SIG-M5 treated with dmso at 0.1 percent for 504 hours (cell line): ENCODE data around the gene PGS1.

ENCODE experiments used
- DNase-seq: peaks from one replicate; lab custom pipeline; 2025; ENCODE audit not compliant: unreplicated experiment; lab: John Stamatoyannopoulos, UW

The PGS1 gene

DNA sequence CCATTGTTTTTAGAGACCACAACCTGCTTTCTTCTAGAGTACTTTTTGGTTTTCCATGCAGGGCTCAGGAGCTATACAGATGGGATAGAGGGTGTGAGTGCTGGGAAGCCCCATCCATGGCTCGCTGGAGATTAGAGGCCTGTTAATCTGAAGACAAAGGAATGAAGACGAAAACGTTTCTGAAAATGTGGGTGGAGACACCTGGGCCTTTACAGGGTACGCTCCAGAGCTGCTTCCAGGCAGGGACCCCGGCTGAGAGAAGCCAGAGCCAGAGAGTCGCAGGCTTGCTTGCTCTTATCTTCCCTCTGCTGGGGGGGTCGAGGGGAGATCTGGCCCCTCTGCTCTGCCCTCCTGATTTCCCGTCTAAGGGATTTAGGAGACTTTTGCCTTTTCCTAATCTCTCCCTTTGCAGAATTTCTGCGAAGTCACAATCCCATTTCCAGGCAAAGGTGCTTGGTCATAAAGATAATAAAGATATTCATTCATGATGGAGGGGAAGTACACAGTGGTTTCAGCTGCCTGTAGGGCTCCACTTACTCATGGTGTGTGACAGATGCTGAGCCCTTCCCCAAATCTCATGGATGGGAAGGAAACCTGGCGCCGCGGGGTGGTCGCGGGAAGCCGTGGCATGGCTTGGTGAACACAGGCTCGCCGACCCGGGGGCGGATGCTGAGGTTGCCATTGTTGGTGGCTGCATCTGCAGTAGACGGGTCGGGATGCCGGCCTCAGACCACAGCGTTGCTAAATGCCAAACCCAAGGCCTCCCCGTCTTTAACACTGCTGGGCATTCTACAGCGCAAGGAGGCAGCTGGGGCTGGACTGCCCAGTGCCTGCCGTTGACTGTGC is 13.8 kb upstream of the PGS1 start:
- DNase-seq, result no peak

DNA sequence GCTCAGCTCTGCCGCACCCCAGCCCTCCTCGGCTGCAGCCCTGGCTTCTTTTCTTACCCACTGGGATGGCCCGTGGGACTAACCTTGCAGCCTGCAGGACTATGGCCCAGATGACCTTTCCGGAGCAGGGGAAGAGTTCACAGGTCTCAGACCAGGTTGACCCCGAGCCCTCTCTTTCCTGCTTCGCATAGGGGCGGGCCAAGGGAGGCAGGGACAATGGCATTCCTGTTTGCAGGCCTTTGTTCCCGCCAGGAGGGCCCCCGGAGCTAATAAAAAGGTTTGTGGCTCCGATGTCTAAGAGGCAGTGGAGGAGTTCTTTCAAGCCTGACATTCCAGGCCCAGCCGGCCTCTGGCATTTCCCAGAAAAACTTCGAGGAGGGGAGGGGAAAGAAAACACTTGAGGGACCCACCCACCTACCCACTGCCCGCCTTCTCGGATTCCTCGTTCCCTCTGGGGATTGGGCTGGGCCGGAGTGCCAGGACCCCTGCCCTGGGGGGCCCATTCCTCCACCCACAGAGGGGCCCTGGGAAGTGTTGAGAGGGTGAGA is 12.8 kb upstream of the PGS1 start:
- DNase-seq, result no peak

DNA sequence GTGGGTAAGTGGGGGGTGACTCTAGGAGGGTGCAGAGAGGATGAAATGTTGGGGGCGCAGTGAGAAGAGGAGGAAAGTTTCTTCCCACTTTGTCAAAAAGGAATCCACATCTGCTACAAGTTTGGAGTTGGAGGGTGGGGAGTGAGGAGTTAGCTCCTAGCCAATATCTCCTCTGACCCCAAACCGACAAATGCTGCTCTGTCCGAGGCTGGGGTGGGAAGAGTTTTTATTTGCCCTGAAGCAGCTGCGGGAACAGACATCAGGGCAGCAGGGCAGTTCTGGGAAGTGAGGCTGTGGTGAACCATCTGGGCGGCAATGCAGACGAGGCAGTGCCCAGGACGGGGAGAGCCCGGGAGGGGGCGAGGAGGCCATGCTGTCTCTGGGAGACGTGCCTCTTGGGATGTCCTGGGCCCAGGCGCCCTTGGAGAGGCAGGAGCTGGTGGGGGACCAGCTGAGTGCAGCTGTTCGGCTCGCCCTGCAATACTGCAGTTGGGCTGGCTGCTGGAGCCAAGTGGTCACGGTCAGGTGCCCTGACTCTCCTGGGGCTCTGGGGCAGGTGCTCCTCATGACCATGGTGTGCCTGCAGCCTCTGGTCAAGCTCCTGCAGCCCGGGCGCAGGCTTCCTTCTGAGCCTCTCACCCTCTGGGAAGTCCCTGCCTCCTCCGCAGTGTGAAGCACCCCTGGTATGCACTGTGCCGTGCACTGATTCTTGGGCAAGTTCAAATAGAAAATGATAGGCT is 12.2 kb upstream of the PGS1 start:
- no peak for DNase-seq

DNA sequence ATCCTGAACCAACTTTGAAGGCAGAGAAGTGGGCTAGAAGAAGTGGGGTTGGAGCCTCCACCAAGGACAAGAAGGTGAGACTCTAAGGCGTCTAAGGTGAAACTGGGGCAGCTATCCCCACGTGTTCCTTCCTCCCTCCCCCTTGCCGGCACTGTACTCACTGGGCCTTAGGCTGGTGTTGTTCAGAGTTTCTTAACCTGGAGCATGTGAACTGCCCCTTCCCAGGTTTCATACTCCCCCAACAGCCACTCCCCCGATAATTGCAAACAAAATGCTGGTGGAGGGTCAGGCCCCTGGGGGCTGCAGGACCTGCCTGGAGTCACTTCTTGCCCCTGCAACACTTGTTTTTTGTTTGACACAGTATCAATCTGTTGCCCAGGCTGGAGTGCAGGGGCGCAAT is 11.3 kb upstream of the PGS1 start:
- DNase-seq, result no peak

DNA sequence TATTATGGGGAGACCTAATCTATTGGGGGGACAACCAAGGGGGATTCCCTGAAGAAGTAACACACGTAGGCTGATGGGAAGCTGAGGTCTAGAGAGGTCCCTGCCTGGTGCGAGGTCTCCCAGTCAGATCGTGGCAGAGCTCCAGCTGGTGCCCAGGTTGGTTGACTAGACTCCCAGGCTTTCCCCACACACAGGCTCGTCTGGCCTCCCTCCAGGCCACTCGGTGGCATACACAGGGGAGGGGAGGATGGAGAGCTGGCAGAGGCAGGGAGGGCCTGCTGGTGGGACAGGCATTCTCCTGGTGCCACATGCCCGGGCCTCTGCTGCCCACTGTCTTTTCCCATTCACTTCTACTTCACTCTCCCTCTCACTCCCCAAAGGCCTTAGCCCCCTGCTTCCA is 10.1 kb upstream of the PGS1 start:
- DNase-seq, result no peak

DNA sequence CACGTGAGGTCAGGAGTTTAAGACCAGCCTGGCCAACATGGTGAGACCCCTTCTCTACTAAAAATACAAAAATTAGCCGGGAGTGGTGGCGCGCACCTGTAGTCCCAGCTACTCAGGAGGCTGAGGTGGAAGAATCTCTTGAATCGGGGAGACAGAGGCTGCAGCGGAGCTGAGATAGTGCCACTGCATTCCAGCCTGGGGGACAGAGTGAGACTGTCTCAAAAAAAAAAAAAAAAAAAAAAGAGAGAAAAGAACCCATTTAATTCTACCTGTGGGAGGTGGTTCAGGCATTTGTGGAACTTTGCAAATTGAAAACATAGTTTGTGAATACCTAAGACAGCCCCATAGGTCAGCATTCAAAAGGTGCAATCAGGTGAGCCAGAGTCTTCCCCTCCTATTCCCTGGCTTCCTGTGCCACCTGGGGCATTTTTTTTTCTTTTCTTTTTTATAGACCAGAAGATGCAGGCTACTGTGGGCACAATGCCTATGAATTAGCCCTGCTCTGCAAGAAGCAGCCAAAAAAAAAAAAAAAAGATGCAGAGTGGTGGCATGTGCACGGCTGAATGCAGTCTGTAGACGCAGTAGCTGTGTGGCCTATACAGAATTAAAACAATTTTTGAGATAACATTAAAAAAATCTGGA is 9.5 kb upstream of the PGS1 start:
- no peak for DNase-seq

DNA sequence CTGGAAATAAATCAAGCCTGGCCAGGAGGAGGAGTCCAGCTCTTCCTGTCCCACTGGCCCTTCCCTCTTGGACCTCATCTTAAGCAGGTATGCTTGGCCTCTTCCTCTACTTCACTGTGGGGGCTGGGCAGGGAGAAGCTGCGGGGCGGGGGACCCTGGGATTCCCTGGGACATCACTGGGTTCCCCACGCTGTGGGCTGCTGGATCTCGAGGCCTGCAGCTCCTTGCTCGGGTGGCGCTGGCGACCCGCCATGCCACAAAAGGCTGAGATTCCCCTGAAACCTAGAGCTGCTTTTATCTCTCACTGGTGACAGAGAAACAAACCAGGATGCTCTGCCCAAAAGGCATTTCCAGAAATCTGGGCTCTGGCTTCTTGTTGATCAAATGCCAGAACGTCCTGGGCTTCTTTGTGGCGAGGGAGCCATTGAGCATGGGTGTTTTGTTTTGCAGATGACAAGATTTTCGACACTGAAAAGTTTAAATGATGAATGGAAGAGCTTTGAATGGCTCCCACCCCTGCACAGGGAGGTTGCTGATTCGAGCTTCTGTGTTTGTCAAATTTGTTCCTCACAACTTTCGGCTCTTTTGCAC is 8.6 kb upstream of the PGS1 start:
- DNase-seq, result no peak

DNA sequence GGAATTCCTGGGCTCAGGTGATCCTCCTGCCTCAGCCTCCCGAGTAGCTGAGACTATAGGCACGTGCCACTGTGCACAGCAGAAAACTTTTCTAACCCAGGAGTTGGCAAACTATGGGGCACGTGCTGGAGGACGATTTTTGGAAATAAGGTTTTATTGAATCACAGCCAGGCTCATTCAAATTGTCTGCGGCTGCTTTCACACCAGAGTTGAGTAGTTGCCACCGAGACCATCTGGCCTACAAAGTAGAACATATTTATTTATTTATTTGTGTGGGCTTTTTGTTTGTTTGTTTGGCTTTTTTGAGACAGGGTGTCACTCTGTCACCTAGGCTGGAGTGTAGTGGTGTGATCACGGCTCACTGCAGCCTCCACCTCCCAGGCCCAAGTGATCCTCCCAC is 7.4 kb upstream of the PGS1 start:
- DNase-seq, result no peak

DNA sequence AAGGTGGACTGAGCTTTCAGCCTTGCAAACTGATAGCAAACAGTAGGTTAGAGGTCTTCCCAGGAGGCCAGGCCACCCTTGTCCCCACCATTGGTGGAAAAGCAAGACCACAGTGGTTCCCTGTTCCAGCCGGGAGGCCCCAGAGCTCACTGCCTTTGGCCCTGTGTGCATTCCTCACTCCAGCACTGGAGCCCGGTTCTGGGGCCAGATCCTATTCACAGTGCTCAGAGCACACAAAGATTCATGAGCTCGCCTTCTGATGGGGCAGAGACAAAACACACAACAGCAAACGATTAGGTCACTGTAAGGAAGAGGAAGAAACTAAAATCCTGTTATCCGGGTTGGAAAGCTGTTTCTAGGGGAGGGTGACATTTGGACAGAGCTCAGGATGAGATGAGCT is 5.6 kb upstream of the PGS1 start:
- DNase-seq, result no peak

DNA sequence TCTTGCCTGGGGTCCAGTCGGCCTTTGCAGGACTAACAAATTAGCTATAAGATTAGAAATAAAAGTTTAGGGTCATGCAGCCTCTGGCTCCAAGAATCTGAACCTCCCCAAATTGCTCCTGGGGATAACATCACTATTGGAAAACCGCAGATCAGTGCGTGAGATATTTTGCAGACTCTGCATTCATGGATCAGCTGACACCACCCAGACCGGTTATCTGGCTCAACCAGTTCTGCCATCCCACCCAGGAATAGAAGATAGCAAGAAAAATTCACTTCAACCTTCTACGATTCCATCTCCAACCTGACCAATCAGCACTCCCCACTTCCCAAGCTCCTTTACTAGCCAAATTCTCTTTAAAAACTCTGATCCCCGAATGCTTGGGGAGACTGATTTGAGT is 4.3 kb upstream of the PGS1 start:
- no peak for DNase-seq

DNA sequence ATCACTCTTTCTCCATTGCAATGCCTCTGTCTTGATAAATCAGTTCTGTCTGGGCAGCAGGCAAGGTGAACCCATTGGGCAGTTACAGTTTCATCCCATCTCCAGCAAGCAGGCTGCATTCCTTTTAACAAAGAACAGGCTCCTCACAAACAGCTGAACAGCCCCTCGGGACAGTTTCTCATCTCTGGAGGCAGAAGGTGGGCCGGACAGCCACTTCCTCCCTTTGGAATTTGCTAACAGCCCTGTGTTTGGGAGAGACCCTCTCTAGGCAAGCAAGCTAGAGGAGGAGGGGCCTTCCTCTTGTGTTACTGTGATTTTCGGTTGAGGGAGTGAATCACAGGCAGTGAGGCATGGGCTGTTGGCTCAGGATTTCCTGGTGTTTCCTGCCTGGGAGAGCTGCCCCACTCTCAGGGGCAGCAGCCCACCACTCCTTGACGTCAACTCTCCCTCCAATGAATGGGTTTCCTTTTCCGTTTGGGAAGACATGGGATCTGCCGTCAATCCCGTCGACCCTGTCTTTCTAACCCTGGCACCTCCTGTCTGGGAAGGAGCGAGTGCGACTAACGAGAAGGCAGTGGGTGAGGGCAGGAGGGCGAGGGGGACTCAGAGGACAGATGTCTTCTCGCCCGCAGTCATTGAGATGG is 3.7 kb upstream of the PGS1 start:
- DNase-seq, result no peak

DNA sequence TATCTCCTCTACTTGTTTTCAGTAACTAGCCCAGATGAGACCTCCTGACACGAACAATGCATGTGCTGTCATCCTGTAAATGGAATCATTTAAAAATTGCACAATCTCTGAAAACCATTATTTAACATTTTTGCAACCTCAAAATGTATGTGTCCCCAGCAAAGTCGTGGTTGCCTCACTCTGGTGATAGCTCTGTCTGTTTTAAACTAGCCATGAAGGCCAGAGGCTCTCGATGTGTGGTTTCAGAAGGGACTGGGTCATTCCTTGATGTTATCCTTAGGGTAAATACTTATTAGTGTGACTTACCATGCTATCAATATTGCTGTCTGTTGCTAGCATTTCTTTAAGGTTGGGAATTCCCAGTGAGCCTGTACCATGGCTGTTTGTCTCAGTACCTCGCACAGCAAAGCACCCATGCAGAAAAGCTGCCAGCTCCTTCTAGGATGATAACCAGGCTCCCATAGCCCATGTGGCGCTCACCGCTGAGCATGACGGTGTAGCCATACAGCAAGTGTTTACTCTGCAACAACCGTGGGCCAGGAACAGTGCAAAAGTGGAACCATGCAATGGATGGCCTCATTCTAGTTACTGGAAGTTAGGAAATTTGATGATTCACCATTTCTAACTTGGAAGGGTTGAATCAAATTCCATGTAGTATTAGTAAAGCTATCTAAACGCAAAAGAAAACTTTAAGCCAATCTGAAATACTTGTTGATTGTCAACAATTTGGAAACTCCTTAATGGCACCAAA is 2.9 kb upstream of the PGS1 start:
- DNase-seq, result peak; percentile 63

DNA sequence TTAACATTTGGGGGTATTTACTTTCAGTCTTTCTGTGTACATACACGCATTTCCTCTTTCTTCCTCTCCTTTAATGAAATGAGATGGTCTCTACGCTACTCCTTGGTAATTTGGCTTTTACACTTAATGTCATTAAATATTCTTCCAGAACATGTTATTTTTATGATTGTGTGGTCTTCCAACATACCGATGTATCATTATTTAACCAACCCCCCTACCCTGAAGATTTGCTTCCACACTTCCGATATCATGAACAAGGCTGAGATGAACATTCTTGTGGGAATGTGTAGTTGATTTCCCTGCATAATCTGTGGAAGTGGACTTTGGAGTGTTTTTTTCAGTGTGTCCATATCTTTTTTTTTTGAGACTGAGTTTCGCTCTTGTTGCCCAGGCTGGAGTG is 2.3 kb upstream of the PGS1 start:
- no peak for DNase-seq

DNA sequence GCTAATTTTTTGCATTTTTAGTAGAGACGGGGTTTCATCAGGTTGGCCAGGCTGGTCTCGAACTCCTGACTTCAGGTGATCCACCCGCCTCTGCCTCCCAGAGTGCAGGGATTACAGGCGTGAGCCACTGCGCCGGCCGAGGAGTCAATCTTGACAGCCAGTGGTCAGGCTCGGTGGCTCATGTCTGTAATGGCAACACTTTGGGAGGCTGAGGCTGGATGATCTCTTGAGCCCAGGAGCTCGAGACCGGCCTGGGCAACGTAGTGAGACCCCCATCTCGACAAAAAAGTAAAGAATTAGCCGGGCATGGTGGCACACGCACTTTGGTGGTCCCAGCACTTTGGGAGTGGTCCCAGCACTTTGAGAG is 608 bp upstream of the PGS1 start:
- no peak for DNase-seq

DNA sequence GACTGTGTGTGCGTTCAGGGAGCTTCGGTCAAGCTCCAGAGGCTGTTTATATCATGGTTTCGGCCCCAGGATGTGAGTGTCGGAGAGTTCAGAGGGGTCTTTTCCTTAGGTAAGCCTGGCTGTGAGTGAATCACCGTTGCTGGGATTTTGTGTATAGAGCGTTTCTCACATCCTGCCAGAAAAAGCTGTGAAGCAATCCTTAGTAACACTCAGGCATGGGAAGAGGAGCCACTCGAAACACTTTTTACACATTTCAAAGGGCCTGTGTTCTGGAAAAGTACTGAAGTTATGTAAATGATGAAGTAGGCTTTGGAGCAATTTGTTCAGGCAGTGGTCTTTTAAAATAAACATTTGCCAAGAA is 662 bp downstream of the PGS1 start:
- DNase-seq, result peak; percentile 56

DNA sequence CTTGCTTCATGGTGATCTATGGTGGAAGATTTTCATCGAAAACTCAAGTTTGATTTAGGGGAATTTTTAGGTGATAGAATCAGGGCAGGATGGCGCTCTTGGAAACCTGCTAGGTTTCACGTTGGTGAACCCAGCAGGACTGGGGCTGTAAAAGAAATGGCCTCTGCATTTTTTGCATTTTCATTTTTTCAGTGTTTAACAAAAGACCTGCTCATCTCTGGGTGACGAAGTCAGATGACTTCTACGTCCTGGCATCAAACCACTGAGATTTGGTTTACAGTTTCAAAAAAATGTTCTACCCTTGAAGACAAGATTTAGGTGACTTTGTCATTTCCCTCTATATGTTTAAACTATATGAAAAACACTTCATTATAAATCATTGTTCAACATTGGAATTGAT is 1.9 kb downstream of the PGS1 start:
- DNase-seq, result no peak

DNA sequence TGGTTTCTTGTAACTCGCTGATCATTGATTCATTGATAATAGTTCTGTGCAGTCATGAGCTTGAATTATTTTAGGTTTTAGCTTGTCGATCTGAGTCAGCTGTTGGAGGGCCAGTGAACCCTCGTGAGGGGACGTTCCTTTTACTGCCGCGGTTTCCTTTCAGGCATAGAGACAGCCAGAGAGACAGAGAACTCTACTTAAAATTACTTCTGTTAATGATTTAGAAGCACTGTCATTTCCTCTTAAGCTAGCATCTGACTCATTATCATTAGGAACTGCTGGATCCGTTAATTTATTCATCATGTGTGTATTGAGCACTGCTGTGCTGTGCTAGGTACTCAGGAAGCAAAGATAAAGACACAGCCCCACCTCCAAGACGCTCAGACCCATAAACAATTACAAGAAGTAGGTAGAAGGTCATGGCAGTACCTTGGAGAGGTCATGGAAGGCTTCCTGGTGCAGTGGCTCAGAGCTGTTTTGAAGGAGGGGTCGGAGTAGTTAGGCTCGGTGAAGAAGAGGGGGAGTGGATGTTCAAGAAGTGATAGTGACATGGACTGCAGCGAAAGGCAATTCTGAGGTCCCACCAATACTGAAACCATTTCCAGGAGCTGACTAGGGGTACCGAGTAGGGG is 3.3 kb downstream of the PGS1 start:
- peak; percentile 67 for DNase-seq

DNA sequence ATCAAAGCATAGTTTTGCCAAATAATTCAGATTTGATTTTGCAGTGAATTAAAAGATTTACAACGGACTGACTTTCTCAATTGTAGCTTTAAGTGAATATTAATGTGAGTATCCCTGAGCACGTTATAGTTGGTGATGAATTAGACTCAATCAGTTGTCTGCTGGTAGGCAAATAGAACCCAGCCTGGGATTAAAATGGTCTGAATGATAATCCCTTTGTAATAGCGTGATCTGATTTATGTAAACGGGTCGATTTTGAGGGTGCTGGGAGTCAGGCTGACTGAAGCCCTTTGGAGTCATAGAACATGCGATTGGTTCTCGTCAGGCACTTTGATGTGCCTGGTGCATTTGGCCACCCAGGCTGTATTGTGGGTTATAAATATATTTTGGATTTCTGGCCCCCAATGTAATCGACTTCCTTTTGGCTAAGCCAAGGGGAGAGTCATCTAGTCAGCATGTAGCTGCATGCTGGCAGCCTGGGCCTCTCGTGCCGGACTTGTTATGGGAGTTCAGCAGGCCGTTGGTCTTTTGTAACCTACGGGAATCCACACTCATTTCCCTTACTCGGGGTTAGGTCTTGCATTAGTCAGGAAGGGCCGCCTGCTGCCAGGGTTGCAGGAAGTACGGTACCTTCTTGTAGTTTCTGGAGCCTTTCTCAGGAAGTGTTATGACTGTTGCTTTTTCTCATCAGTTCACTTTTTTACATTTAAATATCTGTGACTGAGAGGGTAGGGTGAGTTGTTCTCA is 5.4 kb downstream of the PGS1 start:
- DNase-seq, result peak; percentile 97

DNA sequence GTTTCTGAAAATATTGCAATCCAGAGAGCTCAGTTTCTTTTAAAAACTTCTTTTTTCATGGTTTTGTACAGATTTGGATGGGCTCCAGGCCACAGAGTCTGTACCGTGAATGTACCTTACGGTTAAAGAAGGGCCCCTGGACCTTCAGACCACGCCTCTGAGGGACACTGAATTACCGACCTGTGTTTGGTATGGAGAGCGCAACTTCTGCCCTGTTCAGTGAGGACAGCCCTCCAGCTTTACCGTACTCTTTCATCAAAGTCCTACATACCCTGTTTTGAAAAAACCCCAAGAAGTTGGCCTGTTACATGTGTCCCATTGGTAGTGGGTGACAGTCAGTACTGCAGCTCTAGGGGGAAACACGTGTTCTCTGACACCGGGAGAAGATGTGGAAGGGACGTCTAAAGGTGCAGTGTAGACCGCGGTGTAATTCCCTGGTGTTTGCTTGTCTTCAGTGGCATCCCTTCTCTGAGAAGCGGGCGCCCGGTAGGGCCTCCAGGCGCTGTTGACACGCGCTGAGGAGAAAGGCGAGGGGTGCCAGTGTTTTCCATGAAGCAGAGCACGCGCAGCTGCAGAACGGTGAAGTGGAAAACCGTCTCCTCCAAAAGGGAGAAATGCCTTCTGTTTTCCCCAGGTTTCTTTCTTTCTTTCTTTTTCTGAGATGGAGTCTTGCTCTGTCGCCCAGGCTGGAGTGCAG is 6.2 kb downstream of the PGS1 start:
- DNase-seq, result no peak
